ENCODE data around the gene ZDHHC14. TPM values are rescaled to one million over a fixed set of nuclear protein-coding genes. Genes with fewer than 3 reads are reported as not detected.

The ZDHHC14 gene
- total and polyA plus RNA-seq, 2 experiments from 2014 or later: 3.0 to 7.4 TPM

- Mint-ChIP-seq H3K27me3 (ENCODE audit: insufficient read depth, low read depth, poor library complexity) (no peaks in the 10 kb centered on the region), H3K4me3 (no peak overlapping the region), H3K27ac (no peak overlapping the region), H3K4me1 (peaks cover 15% of the 10 kb centered on the region), H3K36me3 (ENCODE audit: low read depth) (0 out of 3 replicates have a peak, but pooled peaks cover 3% of the 10 kb centered on the region), H3K9me3 (0 out of 3 replicates have a peak, but pooled peaks cover 3% of the 10 kb centered on the region)
- H2AFZ ChIP-seq: no peak overlapping the region
- H3K4me1 ChIP-seq (ENCODE audit: insufficient read depth): peaks cover 2% of the 10 kb centered on the region; the same call in 1 of the 2 replicates
- DNase-seq (ENCODE audit: low spot score) (no peak), ATAC-seq (no peak)
- H3F3A ChIP-seq (replicated peaks; ENCODE audit: low read depth): no peaks in the 10 kb centered on the region
- H3K4me3 ChIP-seq: no peak overlapping the region
- no peaks in the 10 kb centered on the region for H3K36me3 ChIP-seq (ENCODE audit: insufficient read depth)
- no peaks in the 10 kb centered on the region for H4K20me1 ChIP-seq (replicated peaks; ENCODE audit: insufficient read depth)
- no peaks in the 10 kb centered on the region for H3K79me2 ChIP-seq (replicated peaks; ENCODE audit: insufficient read depth)
- no peaks in the 10 kb centered on the region for H3K27me3 ChIP-seq (ENCODE audit: insufficient read depth)
- H3K9me2 ChIP-seq (ENCODE audit: insufficient read depth): peaks cover 8% of the 10 kb centered on the region; the same call in 1 of the 2 replicates
- H3K4me2 ChIP-seq: no peak overlapping the region
- TF ChIP-seq ZNF114 (CRISPR knock-in tag; IDR thresholded peaks at IDR 0.05) (no peak), EZH2phosphoT487 (IDR thresholded peaks at IDR 0.05; ENCODE audit: unreplicated experiment) (no peak), ZNF462 (CRISPR knock-in tag; IDR thresholded peaks at IDR 0.05) (no peak), ZNF331 (CRISPR knock-in tag; IDR thresholded peaks at IDR 0.05; ENCODE audit: low read depth) (no peak), POLR2AphosphoS5 (IDR thresholded peaks at IDR 0.05; ENCODE audit: low read depth) (no peak), NANOG (IDR thresholded peaks at IDR 0.05; ENCODE audit: borderline replicate concordance) (no peak), EZH2 (IDR thresholded peaks at IDR 0.05; ENCODE audit: low read depth, unreplicated experiment) (no peak), STAT1 (IDR thresholded peaks at IDR 0.05; ENCODE audit: unreplicated experiment) (no peak), REST (IDR thresholded peaks at IDR 0.05; ENCODE audit: unreplicated experiment) (no peak), CREB1 (CRISPR knock-in tag; IDR thresholded peaks at IDR 0.05; ENCODE audit: low read depth) (no peak), JUNB (IDR thresholded peaks at IDR 0.05; ENCODE audit: unreplicated experiment) (no peak), CTCF (conservative IDR thresholded peaks at IDR 0.05; ENCODE audit: low read depth in 2 of 2) (no peak), ETS1 (IDR thresholded peaks at IDR 0.05) (no peak)
- no peak overlapping the region for H3K27ac ChIP-seq (ENCODE audit: low read depth)
Measured at GRCh38 chr6:157494132-157494710, 113.2 kb downstream of the ZDHHC14 start.
